Mammary epithelial cell (primary cell): ENCODE results near the gene LARGE2.

Experiments used
- CTCF ChIP-seq, 2 donors: IDR thresholded peaks in 1 of 2; conservative IDR thresholded peaks in 1 of 2; 2 replicates each; pipeline ENCODE4 v1.5.1; 2011 to 2012; ENCODE audit warnings: inconsistent platforms in 2 of 2, low read length in 2 of 2, mild to moderate bottlenecking in 2 of 2, control low read depth in 1 of 2, low read depth in 1 of 2; ENCODE audit not compliant: insufficient read depth in 1 of 2; ENCODE audit errors: extremely low read depth in 1 of 2
- EZH2 ChIP-seq: IDR thresholded peaks from 2 replicates; pipeline ENCODE4 v1.6.1; 2012; ENCODE audit warnings: low read length, inconsistent platforms, borderline replicate concordance

- TF ChIP-seq CTCF (conservative IDR thresholded peaks at IDR 0.05 in 1 of 2, IDR thresholded peaks at IDR 0.05 in 1 of 2; ENCODE audit: extremely low read depth in 1 of 2, insufficient read depth in 1 of 2, low read depth in 1 of 2, low read length in 2 of 2) (no peak), EZH2 (no peak)
These were observed 11.6 kb downstream of the LARGE2 start for GRCh38 chr11:45933846-45934579.
